ENCODE results near the gene SH3GL1.
A peak's percentile ranks its signal among the peaks of the same experiment; 100 is the strongest.

SH3GL1 gene

DNA sequence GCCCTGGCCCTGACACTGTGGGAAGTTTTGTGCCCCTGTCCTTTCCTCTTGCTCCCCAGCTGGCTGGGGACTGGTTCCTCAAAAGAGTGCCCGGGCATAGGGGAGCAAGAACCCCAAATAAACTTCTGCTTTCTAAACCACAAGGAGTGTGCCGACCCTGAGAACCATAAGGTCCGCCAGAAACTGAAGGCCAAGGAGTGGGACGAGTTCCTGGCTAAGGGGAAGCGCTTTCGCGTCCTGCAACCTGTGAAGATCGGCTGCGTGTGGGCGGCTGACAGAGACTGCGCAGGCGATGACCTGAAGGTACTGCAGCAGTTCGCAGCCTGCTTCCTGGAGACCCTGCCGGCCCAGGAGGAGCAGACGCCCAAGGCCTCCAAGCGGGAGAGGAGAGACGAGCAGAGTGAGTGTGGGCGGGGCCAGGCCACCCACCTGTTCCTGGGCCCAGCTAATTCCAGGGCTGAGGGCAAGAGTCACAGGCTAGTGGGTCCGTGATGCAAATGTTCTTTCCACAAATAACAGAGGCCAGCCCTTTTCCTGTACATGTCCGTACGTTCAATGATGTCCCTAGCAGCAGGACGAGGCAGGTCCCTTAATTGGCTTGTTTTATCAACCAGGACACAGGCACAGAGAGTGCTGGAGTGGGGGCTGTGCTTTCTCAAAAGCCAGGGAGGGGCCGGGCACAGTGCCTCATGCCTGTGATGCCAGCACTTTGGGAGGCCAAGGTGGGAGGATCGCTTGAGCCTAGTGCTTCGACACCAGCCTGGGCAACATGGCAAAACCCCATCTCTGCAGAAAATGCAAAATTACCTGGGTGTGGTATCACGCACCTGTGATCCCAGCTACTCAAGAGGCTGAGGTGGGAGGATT lies 31.7 kb upstream of the SH3GL1 start:
- DNase-seq: no peak

GRCh38 chr19:4431296-4431695 lies 30.9 kb upstream of the SH3GL1 start:
- no peak for DNase-seq

DNA sequence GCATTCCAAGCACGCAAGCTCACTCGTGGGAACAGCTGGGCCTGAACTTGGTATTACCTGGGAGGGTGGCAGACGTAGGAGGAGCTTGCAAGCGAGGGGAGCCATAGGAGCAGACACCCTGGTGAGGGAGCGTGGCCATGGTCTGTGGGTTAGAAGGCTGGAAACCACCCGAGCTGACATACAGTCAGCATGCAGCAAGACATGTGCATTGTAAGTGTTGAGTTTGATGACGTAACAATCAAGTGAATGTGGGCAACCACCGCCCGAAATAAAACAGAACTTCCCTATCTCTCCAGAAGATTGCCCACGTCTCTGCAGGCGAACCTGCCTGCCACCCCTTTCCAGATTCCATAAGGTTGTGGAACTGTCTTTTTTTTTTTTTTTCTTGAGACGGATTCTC lies 30.4 kb upstream of the SH3GL1 start:
- DNase-seq: no peak

- DNase-seq: no peak
These were observed 29.4 kb upstream of the SH3GL1 start for GRCh38 chr19:4429771-4430171.

DNA sequence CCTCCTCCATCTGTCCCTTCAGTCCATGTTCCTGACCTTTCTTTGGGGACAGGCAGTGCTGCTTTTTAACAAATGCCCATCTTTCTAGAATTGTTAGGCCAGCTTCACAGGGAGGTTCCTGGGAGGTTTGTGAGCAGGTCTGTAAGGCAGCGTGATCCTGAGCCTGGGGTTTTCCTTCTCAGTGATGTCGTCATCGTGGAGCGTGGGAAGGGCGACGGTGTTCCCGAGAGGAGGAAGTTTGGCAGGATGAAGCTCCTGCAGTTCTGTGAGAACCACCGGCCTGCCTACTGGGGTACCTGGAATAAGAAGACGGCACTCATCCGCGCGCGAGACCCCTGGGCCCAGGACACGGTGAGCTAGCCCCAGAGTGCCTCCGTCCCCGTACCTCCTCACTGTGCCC lies 28.9 kb upstream of the SH3GL1 start:
- no peak for DNase-seq

GRCh38 chr19:4428326-4428975 lies 28.1 kb upstream of the SH3GL1 start:
- DNase-seq: no peak

DNA sequence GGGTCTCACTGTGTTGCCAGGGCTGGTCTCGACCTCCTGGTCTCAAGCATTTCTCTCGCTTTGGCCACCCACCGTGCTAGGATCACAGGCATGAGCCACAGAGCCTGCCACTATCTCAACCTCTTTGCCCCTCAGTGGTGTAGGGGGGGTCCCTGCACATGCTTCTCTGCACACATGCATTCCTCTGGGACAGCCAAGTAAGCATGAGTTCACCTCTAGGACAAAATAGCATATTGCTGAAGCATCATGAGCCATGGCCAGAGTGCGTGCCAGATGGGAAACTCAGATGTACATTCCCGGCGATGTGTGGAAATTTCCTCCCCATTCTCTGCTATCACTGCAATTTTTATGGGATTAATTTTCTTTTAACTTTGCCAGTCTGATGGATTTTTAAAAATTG lies 25.2 kb upstream of the SH3GL1 start:
- DNase-seq: no peak

DNA sequence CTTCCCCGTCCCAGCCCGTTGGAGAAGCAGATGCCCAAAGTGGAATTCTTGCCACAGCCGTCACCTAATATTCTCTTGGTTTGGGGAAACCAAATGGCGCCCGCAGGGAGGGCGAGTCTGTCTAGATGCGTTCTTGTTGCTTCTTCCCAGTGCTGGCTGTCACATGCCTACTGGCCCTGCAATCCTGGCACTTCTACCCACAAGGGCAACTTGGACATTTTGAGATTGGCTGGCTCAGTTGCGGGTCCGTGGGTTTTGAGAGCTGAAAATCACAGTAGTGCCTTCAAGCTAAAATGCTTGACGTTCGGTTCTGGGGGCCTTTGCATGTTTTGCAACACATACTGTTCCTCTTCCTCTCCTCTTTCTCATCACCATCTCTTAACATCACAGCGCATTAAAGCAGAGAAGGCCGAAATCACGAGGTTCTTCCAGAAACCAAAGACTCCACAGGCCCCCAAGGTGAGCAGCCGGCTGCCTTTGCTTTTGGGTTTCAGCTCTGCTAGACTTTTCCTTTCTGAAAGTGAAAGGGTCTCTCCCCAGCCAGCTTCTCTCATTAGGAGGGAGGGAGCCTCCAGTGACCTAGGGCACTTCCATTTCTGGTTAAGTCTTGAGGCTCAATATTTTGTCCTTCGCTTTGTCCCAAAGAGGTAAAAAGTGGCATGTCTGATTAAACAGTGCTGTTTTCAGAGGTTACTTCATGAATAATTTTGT lies 23.2 kb upstream of the SH3GL1 start:
- DNase-seq: no peak

- no peak for DNase-seq
These were observed 15.9 kb upstream of the SH3GL1 start for GRCh38 chr19:4416268-4416667.

DNA sequence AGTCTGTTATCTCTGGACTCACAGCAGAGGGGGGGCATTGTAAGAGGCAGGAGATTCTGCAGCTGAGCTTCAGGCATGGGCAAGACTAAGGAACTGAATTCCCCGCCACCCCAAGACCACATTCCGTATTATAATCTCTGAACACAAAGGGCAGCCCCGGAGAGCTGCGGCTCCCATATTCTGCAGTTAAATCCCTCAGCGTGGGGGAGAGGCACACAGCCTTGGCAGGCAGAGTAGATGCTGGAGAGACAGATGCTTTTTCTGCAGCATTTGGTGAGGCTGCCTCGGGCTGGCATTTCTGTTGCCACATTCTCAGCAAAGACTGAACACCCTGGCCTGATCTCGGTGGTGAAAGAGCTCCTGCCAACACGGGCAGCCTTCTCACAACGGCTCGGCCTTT lies 15.0 kb upstream of the SH3GL1 start:
- no peak for DNase-seq

GRCh38 chr19:4414800-4415321 lies 14.5 kb upstream of the SH3GL1 start:
- DNase-seq: peak; percentile 65

GRCh38 chr19:4414144-4414799 lies 13.9 kb upstream of the SH3GL1 start:
- DNase-seq: no peak

DNA sequence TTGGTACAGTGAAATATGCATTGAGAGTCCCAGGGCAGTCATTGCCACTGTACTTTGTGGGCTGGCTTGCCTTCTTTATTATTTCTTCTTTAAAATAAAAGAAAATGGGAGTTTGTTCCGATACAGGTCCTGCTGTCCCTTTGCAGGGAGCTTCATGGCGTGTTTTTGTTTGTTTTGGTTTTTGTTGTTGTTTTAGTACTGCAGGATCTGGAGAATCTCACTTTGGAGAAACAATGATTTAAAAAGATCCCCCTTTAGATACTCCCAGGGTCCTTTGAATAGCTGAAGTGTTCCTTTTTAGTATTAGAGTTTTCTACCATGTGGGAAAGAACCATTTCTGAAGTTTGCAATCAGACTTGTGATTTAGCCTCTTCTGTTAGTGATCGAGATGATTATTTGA lies 13.2 kb upstream of the SH3GL1 start:
- DNase-seq: no peak

DNA sequence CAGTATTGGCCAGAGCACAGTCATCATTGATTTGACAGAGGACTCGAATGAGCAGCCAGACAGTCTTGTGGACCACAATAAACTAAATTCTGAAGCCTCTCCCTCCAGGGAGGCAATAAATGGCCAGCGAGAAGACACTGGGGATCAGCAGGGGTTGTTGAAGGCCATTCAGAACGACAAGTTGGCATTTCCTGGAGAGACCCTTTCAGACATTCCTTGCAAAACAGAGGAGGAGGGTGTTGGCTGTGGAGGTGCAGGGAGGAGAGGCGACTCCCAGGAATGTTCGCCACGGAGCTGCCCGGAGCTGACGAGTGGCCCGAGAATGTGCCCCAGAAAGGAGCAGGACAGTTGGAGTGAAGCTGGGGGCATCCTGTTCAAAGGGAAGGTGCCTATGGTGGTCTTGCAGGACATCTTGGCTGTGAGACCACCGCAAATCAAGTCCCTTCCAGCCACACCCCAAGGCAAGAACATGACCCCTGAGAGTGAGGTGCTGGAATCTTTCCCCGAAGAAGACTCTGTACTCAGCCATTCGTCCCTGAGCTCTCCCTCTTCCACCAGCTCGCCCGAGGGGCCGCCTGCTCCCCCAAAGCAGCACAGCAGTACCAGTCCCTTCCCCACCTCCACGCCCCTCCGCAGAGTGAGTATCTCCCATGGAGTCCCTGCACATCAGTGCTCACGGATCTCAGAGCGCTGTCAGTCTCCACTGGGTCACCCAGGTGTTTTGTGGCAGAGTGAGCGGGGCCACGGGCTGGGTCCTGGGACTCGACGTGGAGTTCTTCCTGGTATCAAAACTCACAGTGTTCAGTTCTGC lies 9.0 kb upstream of the SH3GL1 start:
- DNase-seq: no peak

DNA sequence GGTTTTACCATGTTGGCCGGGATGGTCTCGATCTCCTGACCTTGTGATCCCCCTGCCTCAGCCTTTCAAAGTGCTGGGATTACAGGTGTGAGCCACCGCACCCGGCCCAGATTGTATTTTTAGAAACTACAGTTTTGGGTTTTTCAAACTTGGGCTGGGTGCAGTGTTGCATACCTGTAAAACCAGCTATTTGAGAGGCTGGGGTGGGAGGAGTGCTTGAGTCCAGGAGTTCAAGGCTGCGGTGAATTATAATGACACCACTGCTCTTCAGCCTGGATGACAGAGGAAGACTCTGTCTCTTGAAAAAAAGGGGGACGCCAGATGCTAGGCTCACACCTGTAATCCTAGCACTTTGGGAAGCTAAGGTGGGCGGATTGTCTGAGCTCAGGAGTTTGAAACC lies 6.3 kb upstream of the SH3GL1 start:
- no peak for DNase-seq

GRCh38 chr19:4405977-4406376 lies 5.6 kb upstream of the SH3GL1 start:
- DNase-seq: no peak

DNA sequence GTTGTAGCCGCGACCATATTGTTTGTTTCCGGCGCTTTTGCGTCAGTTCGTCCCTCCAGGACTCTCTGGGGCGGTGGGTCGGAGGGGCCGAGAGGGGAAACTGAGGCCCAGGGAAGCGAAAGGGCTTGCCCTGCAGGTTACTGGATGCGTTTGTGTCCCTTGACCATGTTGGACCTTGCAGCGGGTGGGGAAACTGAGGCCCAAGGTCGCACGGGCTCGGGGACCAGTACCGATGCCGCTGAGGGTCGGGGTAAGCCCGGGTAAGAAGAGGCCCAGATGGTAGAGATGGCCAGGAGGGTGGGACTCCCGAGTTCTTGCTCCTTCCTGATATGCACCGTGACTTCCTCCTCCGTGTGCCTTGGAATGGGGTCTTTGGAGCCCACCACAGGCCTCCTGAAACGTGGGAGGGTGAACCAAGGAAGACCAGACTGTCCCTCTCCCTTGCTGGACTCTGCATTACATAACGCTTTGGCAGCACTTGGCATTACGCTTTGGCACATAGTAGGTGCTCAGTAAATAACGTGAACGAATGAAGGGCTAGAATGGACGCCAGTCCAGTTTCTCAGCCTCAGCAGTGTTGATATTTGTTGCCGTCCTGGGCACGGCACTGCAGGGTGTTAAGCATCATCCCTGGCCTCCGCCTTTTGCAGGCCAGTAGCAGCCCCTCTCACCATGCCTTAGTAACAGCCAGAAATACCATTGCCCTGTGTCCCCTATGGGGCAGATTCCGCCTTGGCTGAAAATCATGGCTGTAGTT lies 2.8 kb upstream of the SH3GL1 start:
- no peak for DNase-seq

GRCh38 chr19:4402171-4403004 lies 2.0 kb upstream of the SH3GL1 start, which contains the start of gene CHAF1A:
CHAF1A (plus strand) TSS chr19:4402640; CDS start chr19:4402763, 123 bp downstream.
- DNase-seq: peak; percentile 99

DNA sequence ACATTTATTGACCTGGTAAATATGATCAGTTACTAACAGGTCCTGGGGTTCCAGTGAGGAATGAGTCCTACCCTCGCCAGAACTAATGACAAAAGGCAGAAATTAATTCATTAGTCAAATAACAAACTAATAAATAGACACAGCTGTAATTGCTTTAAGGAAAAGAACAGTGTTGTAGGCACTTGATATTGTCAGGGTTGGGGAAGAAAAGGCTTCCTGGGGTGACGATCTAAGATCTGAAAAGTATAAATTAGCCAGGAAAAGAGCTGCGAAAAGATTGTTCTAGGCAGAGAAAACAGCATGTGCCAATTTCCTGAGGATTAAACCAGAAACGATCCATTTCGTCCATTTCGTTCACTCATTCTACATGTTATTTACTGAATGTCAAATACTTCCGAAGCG lies 1.4 kb upstream of the SH3GL1 start:
- no peak for DNase-seq

GRCh38 chr19:4399812-4400134 lies 574 bp downstream of the SH3GL1 start:
- no peak for DNase-seq

Measured in DMS 273 treated with DMSO at 0.1 percent for 48 hours (cell line).